NCI-H2107 treated with DMSO at 0.1 percent for 48 hours (cell line): ENCODE measurements around the gene ETFRF1.

ENCODE experiments used
- DNase-seq: peaks from one replicate; lab custom pipeline; 2025; ENCODE audit not compliant: unreplicated experiment; lab: John Stamatoyannopoulos, UW

The ETFRF1 gene

GRCh38 chr12:25208554-25208953 lies 13.5 kb downstream of the ETFRF1 start:
- no peak for DNase-seq

- DNase-seq = no peak
Measured at GRCh38 chr12:25213338-25213737, 18.3 kb downstream of the ETFRF1 start.

GRCh38 chr12:25236190-25236589 lies 41.2 kb downstream of the ETFRF1 start:
- DNase-seq = no peak

- DNase-seq = no peak
Measured at GRCh38 chr12:25236626-25237025, 41.6 kb downstream of the ETFRF1 start.

GRCh38 chr12:25241167-25242020 lies 46.4 kb downstream of the ETFRF1 start:
- peak; percentile 7 for DNase-seq

GRCh38 chr12:25242981-25243679 lies 48.1 kb downstream of the ETFRF1 start:
- DNase-seq = no peak

GRCh38 chr12:25243680-25243990 lies 48.6 kb downstream of the ETFRF1 start:
- DNase-seq = no peak

DNA sequence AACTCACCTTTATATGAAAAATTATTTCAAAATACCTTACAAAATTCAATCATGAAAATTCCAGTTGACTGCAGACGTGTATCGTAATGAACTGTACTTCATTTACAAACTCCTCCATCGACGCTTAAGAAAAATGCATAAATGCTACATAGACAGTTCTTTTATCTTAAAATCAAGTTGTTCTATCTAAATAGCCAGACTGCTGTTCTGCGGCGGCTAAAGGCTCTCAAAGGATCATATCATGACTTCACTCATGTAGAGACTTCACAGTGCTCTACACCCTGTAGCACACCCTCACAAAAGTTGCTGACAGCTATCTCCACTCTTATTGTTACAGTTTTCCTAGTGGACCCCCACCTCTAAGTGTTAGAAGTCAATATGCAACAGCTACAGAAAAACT lies 50.5 kb downstream of the ETFRF1 start:
- DNase-seq = no peak

DNA sequence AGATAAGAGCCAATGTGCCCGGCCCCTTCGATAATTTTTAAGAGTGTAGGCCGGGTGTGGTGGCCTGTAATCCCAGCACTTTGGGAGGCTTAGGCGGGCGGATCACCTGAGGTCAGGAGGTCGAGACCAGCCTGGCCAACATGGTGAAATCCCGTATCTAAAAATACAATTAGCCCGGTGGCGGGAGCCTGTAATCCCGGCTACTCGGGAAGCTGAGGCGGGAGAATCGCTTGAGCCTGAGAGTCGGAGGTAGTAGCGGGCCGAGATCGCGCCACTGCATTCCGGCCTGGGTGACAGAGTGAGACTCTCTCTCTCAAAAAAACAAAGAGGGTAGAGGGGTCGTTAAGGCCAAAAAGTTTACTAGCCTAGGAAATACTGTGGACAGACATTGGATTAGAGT lies 53.1 kb downstream of the ETFRF1 start:
- no peak for DNase-seq

GRCh38 chr12:25248732-25249131 lies 53.7 kb downstream of the ETFRF1 start:
- no peak for DNase-seq

DNA sequence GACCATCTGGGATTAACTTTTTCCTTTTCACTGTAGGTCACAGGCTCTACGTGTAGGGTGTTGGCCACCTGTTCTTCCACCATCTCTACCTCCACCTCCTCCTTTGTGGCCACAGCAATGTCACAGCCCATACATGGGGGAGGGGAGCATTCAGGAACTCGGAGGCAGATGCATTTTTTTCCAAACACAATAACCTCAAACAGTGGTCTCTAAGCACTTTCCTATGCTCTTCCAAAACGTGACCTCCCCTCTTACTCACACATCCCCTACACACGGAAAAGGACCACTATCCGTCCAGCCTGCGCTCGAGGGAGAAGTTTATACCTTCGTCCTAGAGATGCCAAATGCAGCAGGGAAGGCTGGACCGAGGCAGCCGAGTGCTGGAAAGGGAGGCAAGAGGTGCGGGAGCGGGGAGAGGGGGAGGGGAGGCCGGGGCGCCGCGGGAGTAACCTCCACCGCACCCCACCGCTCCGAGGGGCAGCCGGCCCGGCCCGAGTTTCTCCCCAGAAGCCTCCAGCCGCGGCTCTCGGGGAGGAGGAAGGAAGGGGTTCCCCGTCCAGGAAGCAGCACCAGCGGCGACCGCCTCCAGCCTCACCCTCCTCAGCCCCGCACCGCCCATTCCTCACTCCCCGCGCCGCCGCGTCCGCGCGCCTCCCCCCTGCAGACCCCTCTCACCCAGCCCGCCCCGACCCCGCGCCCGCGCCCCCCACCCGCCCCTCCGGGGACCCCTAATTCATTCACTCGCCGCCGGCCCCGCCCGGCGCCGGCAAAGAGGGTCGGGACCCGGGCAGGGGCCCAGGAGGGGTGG lies 55.1 kb downstream of the ETFRF1 start:
- DNase-seq = peak; percentile 30

DNA sequence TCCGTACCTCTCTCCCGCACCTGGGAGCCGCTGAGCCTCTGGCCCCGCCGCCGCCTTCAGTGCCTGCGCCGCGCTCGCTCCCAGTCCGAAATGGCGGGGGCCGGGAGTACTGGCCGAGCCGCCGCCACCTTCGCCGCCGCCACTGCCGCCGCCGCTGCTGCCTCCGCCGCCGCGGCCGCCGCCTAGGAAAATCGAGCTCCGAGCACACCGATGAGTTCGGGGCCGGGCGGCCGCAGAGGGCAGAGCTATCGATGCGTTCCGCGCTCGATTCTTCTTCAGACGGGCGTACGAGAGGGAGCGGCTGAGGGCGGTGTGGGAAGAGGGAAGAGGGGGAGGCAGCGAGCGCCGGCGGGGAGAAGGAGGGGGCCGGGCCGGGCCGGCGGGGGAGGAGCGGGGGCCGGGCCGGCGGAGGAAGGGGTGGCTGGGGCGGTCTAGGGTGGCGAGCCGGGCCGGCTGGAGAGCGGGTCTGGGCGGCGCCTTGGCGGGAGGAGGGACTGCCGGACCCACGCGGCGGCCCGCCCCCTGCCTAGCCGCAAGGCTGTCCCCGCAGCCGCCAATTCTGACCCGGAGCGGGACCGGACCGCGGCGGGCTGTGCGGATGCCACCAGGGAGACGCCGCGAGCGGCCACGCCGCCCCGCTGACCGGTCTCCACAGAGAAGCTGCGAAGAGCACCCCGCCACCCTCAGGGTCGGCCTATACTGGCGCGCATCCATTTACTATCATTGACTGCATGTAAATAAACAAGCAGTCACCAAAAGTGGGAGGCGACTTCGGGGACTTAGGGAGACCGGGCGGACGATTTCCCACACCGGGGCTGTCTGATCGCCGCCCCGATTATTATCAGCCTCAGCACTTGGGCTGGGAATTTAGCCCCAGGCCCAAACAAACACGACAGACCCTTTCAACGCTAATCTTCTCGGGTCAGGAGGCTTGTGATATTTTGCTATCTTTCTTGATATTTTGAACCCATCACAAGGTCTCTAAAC lies 56.0 kb downstream of the ETFRF1 start, which contains the start of gene KRAS:
Gene KRAS, minus strand, starts transcription at position 186 of the 987 bp plus-strand sequence.
- peak; percentile 83 for DNase-seq

DNA sequence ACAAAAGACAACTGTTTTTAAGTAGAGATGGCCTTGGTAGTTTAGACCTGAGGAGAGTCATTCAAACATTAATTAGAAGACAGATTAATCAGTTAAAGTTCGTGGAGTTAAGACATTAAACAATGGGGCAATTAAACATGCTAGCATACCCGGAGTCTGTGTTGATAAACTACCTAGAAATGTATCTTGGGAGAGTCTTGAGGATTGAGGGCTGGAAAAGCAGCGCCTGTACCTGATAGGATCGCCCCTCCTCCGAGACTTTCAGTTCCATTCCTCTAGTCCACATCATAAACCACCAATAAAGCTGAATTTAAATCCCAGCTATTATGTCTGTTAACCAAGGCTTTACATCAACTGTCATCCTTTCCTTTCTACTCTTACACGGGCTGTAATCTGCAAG lies 56.7 kb downstream of the ETFRF1 start:
- no peak for DNase-seq

- no peak for DNase-seq
Measured at GRCh38 chr12:25252946-25253345, 57.9 kb downstream of the ETFRF1 start.

DNA sequence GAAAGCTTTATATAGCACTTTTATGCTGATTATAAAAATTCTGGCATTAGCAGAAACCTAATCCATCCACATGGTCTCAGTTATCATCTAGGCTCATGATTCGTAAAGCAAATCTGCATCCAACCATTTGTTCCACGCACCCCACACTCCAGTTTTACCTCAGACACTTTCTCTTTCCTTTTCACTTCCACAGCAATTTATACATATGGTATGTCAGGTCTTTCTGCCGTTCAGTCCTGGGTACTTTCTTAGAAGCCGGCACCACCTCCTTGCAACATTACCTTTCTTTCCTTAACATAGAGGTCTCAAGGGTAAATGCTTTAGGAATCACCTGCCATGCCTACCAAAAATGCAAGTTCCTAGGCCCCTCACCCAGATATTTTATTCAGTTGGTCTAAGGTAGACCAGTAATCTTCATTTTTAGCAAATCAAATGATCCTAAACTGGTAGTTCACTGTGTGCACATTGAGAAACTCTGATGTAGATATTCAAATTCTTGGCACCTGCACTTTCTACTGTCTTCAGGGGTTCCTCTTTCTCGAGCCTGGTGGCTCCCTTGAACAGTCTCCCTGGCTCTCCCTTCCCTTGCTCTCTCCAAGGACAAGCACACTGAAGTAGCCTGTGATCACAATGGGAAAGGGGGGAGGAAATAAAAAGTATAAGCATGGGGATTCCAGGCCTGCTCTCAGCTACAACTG lies 58.5 kb downstream of the ETFRF1 start:
- no peak for DNase-seq

DNA sequence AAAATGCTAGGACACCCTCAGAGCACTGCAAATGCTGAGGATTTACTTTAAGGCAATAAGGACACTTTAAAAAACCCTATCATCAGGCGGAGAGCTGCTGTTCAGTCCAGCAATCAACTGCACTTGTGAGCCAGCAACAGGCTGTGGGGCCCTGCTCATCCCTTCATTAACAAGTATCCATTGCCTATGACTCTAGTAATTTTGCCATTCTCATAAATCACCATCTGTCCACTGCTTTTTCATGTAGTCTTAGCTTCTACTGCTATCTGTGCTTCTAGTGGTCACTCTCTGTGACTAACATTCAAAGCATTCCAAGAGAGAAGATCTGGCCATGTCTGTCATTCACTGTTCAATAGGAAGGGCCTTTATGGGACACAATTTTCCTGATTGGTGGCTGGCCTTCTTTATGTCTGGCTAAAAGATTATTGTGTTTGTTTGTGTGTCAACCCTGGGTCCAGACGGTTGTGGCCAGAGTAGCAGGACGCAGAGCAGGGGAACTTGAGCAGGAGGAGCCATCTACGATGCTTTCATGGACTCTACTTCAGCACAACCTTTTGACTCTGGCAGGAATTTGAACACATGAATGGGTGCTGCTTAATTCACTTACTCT lies 59.3 kb downstream of the ETFRF1 start:
- no peak for DNase-seq
